Measurements from ENCODE around the gene PSMD14.

PSMD14 gene

GRCh38 chr2:161283926-161284325 is 24.3 kb upstream of the PSMD14 start:
- DNase-seq (ENCODE audit: low read depth), result peak; percentile 67
- TF ChIP-seq CTCF (IDR thresholded peaks at IDR 0.05; ENCODE audit: low read depth, low read length, missing control alignments), result no peak

GRCh38 chr2:161303535-161304050 is 4.6 kb upstream of the PSMD14 start:
- in situ Hi-C loops (cut with HindIII; ENCODE audit: low sequenced_read_pairs), result no loop called here
- no peak for TF ChIP-seq CTCF (IDR thresholded peaks at IDR 0.05; ENCODE audit: low read depth, low read length, missing control alignments)
- no peak overlapping the region for H3K4me3 ChIP-seq (ENCODE audit: low read depth, low read length)
- DNase-seq (ENCODE audit: low read depth), result no peak

More at GRCh38 chr2:161283926-161284325, 24.3 kb upstream of the PSMD14 start:
- no peak overlapping the region for H3K4me3 ChIP-seq (ENCODE audit: low read depth, low read length)
- in situ Hi-C loops (cut with HindIII; ENCODE audit: low sequenced_read_pairs), result no loop called here

GRCh38 chr2:161306919-161307318 is 1.3 kb upstream of the PSMD14 start:
- in situ Hi-C loops (cut with HindIII; ENCODE audit: low sequenced_read_pairs), result no loop called here
- TF ChIP-seq CTCF (IDR thresholded peaks at IDR 0.05; ENCODE audit: low read depth, low read length, missing control alignments), result no peak
- DNase-seq (ENCODE audit: low read depth), result no peak
- no peak overlapping the region for H3K4me3 ChIP-seq (ENCODE audit: low read depth, low read length)

- DNase-seq (ENCODE audit: low read depth), result no peak
- H3K4me3 ChIP-seq (ENCODE audit: low read depth, low read length), result peak overlapping the region; percentile 73
- in situ Hi-C loops (cut with HindIII; ENCODE audit: low sequenced_read_pairs), result no loop called here
- TF ChIP-seq CTCF (IDR thresholded peaks at IDR 0.05; ENCODE audit: low read depth, low read length, missing control alignments), result no peak
These were observed 549 bp upstream of the PSMD14 start for GRCh38 chr2:161307676-161308075.

GRCh38 chr2:161312996-161313395 is 4.8 kb downstream of the PSMD14 start:
- DNase-seq (ENCODE audit: low read depth), result no peak
- in situ Hi-C loops (cut with HindIII; ENCODE audit: low sequenced_read_pairs), result no loop called here

GRCh38 chr2:161315380-161315779 is 7.2 kb downstream of the PSMD14 start:
- no peak overlapping the region for H3K4me3 ChIP-seq (ENCODE audit: low read depth, low read length)
- DNase-seq (ENCODE audit: low read depth), result no peak
- TF ChIP-seq CTCF (IDR thresholded peaks at IDR 0.05; ENCODE audit: low read depth, low read length, missing control alignments), result no peak
- in situ Hi-C loops (cut with HindIII; ENCODE audit: low sequenced_read_pairs), result no loop called here

More at GRCh38 chr2:161312996-161313395, 4.8 kb downstream of the PSMD14 start:
- H3K4me3 ChIP-seq (ENCODE audit: low read depth, low read length), result no peak overlapping the region
- no peak for TF ChIP-seq CTCF (IDR thresholded peaks at IDR 0.05; ENCODE audit: low read depth, low read length, missing control alignments)
